H1 (cell line): ENCODE data around the gene PCDHB16. TPM values are rescaled to one million over a fixed set of nuclear protein-coding genes. Genes with fewer than 3 reads are reported as not detected.
"Not testable (repeated sequence)": the region's sequence is repeated elsewhere in the genome, so short reads cannot be mapped to it uniquely, and the experiment has no call there.

ENCODE experiments used
- CTCF ChIA-PET: fragments of 300-600 bp; sonication (Branson Sonifier 250); formaldehyde crosslinking; loops from one replicate; lab custom pipeline; 2021; ENCODE audit not compliant: partially characterized antibody; lab: Charles Lee
- POLR2A ChIA-PET: fragments of 300-600 bp; sonication (Branson Sonifier 250); formaldehyde crosslinking; loops from one replicate; lab custom pipeline; 2021; ENCODE audit warnings: inconsistent platforms; ENCODE audit not compliant: partially characterized antibody; lab: Charles Lee
- DNase-seq, 2 experiments: peaks; one replicate each; pipeline versions ENCODE4 v3.0.0 to v3.0.0-alpha.2; 2010 to 2022; ENCODE audit warnings: low spot score in 2 of 2, low read depth in 1 of 2, mixed read lengths in 1 of 2
- FAIRE-seq: peaks from 2 replicates; lab custom pipeline; 2011; peaks lifted over from hg19 to GRCh38; lab: Jason Lieb, UNC
- H2AFZ ChIP-seq: 2 replicates; pipeline ENCODE4 v1.8.1; 2012; ENCODE audit warnings: low read length, inconsistent platforms
- H2AK5ac ChIP-seq: 2 replicates; pipeline ENCODE4 v1.6.1; 2013; ENCODE audit warnings: low read depth, low read length
- H2BK120ac ChIP-seq: replicated peaks from 2 replicates; pipeline ENCODE3; 2013; ENCODE audit warnings: low read depth, low read length, inconsistent platforms
- H2BK12ac ChIP-seq: 2 replicates; pipeline ENCODE4 v1.6.1; 2013; ENCODE audit warnings: low read depth, low read length
- H2BK15ac ChIP-seq: 2 replicates; pipeline ENCODE4 v1.6.1; 2013; ENCODE audit warnings: low read length
- H2BK20ac ChIP-seq: 2 replicates; pipeline ENCODE4 v1.6.1; 2013; ENCODE audit warnings: low read length
- H2BK5ac ChIP-seq: 2 replicates; pipeline ENCODE4 v1.6.1; 2013; ENCODE audit warnings: low read depth, low read length
- H3K14ac ChIP-seq: 2 replicates; pipeline ENCODE4 v1.6.1; 2013; ENCODE audit warnings: inconsistent platforms; ENCODE audit not compliant: insufficient read length
- H3K18ac ChIP-seq: 2 replicates; pipeline ENCODE4 v1.6.1; 2013; ENCODE audit warnings: low read length; ENCODE audit errors: extremely low read depth
- H3K23ac ChIP-seq: 2 replicates; pipeline ENCODE4 v1.6.1; 2013; ENCODE audit warnings: inconsistent platforms; ENCODE audit not compliant: insufficient read length
- H3K23me2 ChIP-seq: 2 replicates; pipeline ENCODE4 v1.6.1; 2013; ENCODE audit warnings: low read depth, low read length
- H3K27ac ChIP-seq: 2 replicates; pipeline ENCODE4 v1.6.1; 2011; ENCODE audit warnings: low read depth, low read length, inconsistent platforms
- H3K27me3 ChIP-seq, 4 experiments: replicated peaks in 1 of 4; 1 replicate in 1 of 4; 2 replicates in 3 of 4; pipeline versions ENCODE4 v1.6.1 to v1.8.1; 2011 to 2013; ENCODE audit warnings: low read length in 3 of 4, mild to moderate bottlenecking in 3 of 4, inconsistent platforms in 2 of 4, mixed read lengths in 2 of 4, moderate library complexity in 1 of 4; ENCODE audit not compliant: control insufficient read depth in 3 of 4, insufficient read depth in 3 of 4; ENCODE audit errors: extremely low read depth in 1 of 4
- H3K36me3 ChIP-seq, 4 experiments: 2 replicates each; pipeline versions ENCODE4 v1.6.1 to v1.8.1; 2011 to 2013; ENCODE audit warnings: mild to moderate bottlenecking in 4 of 4, low read length in 3 of 4, moderate library complexity in 2 of 4, control low read depth in 1 of 4, inconsistent platforms in 1 of 4; ENCODE audit not compliant: insufficient read depth in 4 of 4, control insufficient read depth in 2 of 4
- H3K4ac ChIP-seq: replicated peaks from 2 replicates; pipeline ENCODE3; 2013; ENCODE audit warnings: low read length, low read depth, mixed read lengths, inconsistent platforms; ENCODE audit not compliant: insufficient read length
- H3K4me1 ChIP-seq, 4 experiments: replicated peaks in 1 of 4; 1 replicate in 1 of 4; 2 replicates in 3 of 4; pipeline versions ENCODE4 v1.6.1 to v1.8.1; 2011 to 2013; ENCODE audit warnings: low read length in 3 of 4, inconsistent platforms in 2 of 4, mixed read lengths in 1 of 4; ENCODE audit not compliant: insufficient read depth in 4 of 4, control insufficient read depth in 3 of 4
- H3K4me2 ChIP-seq, 2 experiments: 2 replicates each; pipeline versions ENCODE4 v1.6.1 to v1.8.1; 2011 to 2013; ENCODE audit warnings: low read depth in 2 of 2, low read length in 2 of 2, control low read depth in 1 of 2, inconsistent platforms in 1 of 2, mild to moderate bottlenecking in 1 of 2; ENCODE audit not compliant: insufficient read depth in 1 of 2
- H3K4me3 ChIP-seq, 4 experiments: fragments of 200-600, 300-600 bp in 1 of 4; sonication (generic), shearing (Covaris generic), sonication (Bioruptor Twin) in 1 of 4; 2 replicates each; pipeline versions ENCODE4 v1.5.1 to v1.8.1; 2011 to 2016; ENCODE audit warnings: low read length in 4 of 4, low read depth in 3 of 4, control low read depth in 2 of 4, inconsistent platforms in 2 of 4, mild to moderate bottlenecking in 2 of 4, mixed read lengths in 1 of 4, moderate library complexity in 1 of 4; ENCODE audit not compliant: insufficient read depth in 2 of 4; ENCODE audit errors: extremely low read depth in 1 of 4
- H3K56ac ChIP-seq: replicated peaks from 2 replicates; pipeline ENCODE3; 2013; ENCODE audit warnings: low read depth, mild to moderate bottlenecking, mixed read lengths, low read length, inconsistent platforms; ENCODE audit not compliant: insufficient read length
- H3K79me1 ChIP-seq: 2 replicates; pipeline ENCODE4 v1.6.1; 2013; ENCODE audit warnings: low read depth, low read length, control low read depth
- H3K79me2 ChIP-seq, 2 experiments: 2 replicates each; pipeline versions ENCODE4 v1.6.1 to v1.8.1; 2012 to 2013; ENCODE audit warnings: low read length in 2 of 2, mild to moderate bottlenecking in 2 of 2, inconsistent platforms in 1 of 2; ENCODE audit not compliant: insufficient read depth in 2 of 2, control insufficient read depth in 1 of 2
- H3K9ac ChIP-seq, 4 experiments: replicated peaks in 1 of 4; 1 replicate in 1 of 4; 2 replicates in 3 of 4; pipeline versions ENCODE4 v1.6.1 to v1.8.1; 2011 to 2013; ENCODE audit warnings: low read depth in 3 of 4, low read length in 3 of 4, control low read depth in 2 of 4, mild to moderate bottlenecking in 2 of 4, moderate library complexity in 2 of 4, inconsistent platforms in 1 of 4; ENCODE audit errors: extremely low read depth in 1 of 4
- H3K9me3 ChIP-seq, 2 experiments: 2 replicates each; pipeline versions ENCODE4 v1.6.1 to v1.8.1; 2012 to 2013; ENCODE audit warnings: mild to moderate bottlenecking in 2 of 2, moderate library complexity in 2 of 2, control low read depth in 1 of 2, inconsistent platforms in 1 of 2, low read depth in 1 of 2, low read length in 1 of 2, mixed read lengths in 1 of 2; ENCODE audit not compliant: insufficient read depth in 2 of 2
- H4K20me1 ChIP-seq, 2 experiments: replicated peaks in 1 of 2; 2 replicates each; pipeline versions ENCODE3 to v1.8.1; 2011 to 2013; ENCODE audit warnings: inconsistent platforms in 2 of 2, low read length in 2 of 2, mild to moderate bottlenecking in 1 of 2; ENCODE audit not compliant: insufficient read depth in 2 of 2, control insufficient read depth in 1 of 2
- H4K5ac ChIP-seq: 2 replicates; pipeline ENCODE4 v1.6.1; 2013; ENCODE audit warnings: low read length, low read depth, mixed read lengths, inconsistent platforms; ENCODE audit not compliant: insufficient read length
- H4K8ac ChIP-seq: 2 replicates; pipeline ENCODE4 v1.8.0; 2013; ENCODE audit warnings: mild to moderate bottlenecking, moderate library complexity, low read length, inconsistent platforms; ENCODE audit not compliant: insufficient read depth; ENCODE audit errors: extremely low read depth
- H4K91ac ChIP-seq: replicated peaks from 2 replicates; pipeline ENCODE3; 2013; ENCODE audit warnings: low read length, mixed read lengths, inconsistent platforms; ENCODE audit not compliant: insufficient read length
- CTCF ChIP-seq, 3 experiments: IDR thresholded peaks; 1 replicate in 2 of 3; 2 replicates in 1 of 3; pipeline versions ENCODE4 v1.5.1 to v1.6.1; 2011; ENCODE audit warnings: low read length in 3 of 3, mild to moderate bottlenecking in 3 of 3, inconsistent platforms in 2 of 3, low read depth in 1 of 3, moderate library complexity in 1 of 3; ENCODE audit not compliant: insufficient read depth in 1 of 3; ENCODE audit errors: control extremely low read depth in 1 of 3
- whole genome bisulfite sequencing, 2 experiments: shearing (Covaris generic) in 1 of 2; methylation state at CpG; one replicate each; pipeline versions ENCODE4 v1.1.6 to v1.1.7; 2013 to 2015; ENCODE audit warnings: low lambda C conversion rate in 2 of 2, mixed read lengths in 2 of 2, inconsistent platforms in 1 of 2, low coverage in 1 of 2, missing lambda C conversion rate in 1 of 2; ENCODE audit not compliant: insufficient replicate concordance in 2 of 2, insufficient coverage in 1 of 2, insufficient read length in 1 of 2; ENCODE audit errors: extremely low coverage in 1 of 2, missing lambda C conversion rate in 1 of 2; 5-methylcytosine and 5-hydroxymethylcytosine counted together
- polyA plus RNA-seq, 7 experiments: library from polyadenylated mRNA; depleted of rRNA in 3 of 7; stranded (reverse) in 5 of 7; unstranded in 2 of 7; fragments of >200 nt in 5 of 7; fragments of 200-250 nt in 2 of 7; gene quantifications; 1 replicate in 5 of 7; 2 replicates in 1 of 7; 4 replicates in 1 of 7; pipeline versions ENCODE4 v1.2.1 to v1.2.3, GENCODE V29; 2011 to 2013; ENCODE audit warnings: missing spikeins in 2 of 7, mixed read lengths in 2 of 7
- total RNA-seq: library from RNA; stranded (reverse); fragmentation: NEBNext Ultra II Directional; extraction: Animal tissue kit (Norgen Biotek cat#: 25700); gene quantifications from 2 replicates; pipeline ENCODE4 v1.2.1, GENCODE V29; 2021

The PCDHB16 gene
- total and polyA plus RNA-seq, 2 of the 8 experiments (the other 6 are each of a cell fraction or from before 2014, with no cell fraction given), result 2.2 to 5.2 TPM

GRCh38 chr5:141184117-141184855 is 2.1 kb downstream of the PCDHB16 start:
- H2BK20ac ChIP-seq, H3K4me3 ChIP-seq, H3K9me3 ChIP-seq, H4K91ac ChIP-seq, H3K18ac ChIP-seq, H4K8ac ChIP-seq, H2BK12ac ChIP-seq, H3K4ac ChIP-seq, H3K14ac ChIP-seq, H3K23ac ChIP-seq, H3K4me2 ChIP-seq, DNase-seq, H4K5ac ChIP-seq, H3K36me3 ChIP-seq, H2BK5ac ChIP-seq, H3K23me2 ChIP-seq, H3K79me1 ChIP-seq, H3K79me2 ChIP-seq, H2AK5ac ChIP-seq, H3K9ac ChIP-seq, H3K4me1 ChIP-seq, H2AFZ ChIP-seq, H4K20me1 ChIP-seq, FAIRE-seq, H2BK120ac ChIP-seq, H3K27me3 ChIP-seq, H3K27ac ChIP-seq, H2BK15ac ChIP-seq, H3K56ac ChIP-seq, POLR2A ChIA-PET: not testable (repeated sequence)
- 0 out of 4 replicates have a peak, but pooled peaks of 1 of the 3 experiments have one; percentile 8 for TF ChIP-seq CTCF (IDR thresholded peaks at IDR 0.05; ENCODE audit: control extremely low read depth in 1 of 3, insufficient read depth in 1 of 3, low read depth in 1 of 3, low read length in 3 of 3)
- CTCF ChIA-PET, result interaction anchor here (1.6 to 3.8 kb wide), 3 partner anchors 13 to 39 kb away, joined by 4 to 39 read pairs (median 35); partner anchors contain the start of genes PCDHB11 and PCDHB14
- WGBS, 2 experiments, result 92% methylated on average over 27 of the region's 69 CpGs; no CpG with 5 or more reads in 1 of the 2 experiments
